Rectal smooth muscle tissue (tissue), 1 donor: ENCODE measurements around the gene TAS2R60.

ENCODE experiments used
- H3K27ac ChIP-seq: one replicate; pipeline ENCODE4 v1.7.0; 2013; ENCODE audit warnings: low read depth, low read length, inconsistent platforms
- H3K27me3 ChIP-seq: one replicate; pipeline ENCODE4 v1.7.0; 2013; ENCODE audit warnings: low read length; ENCODE audit not compliant: control insufficient read depth, insufficient read depth
- H3K36me3 ChIP-seq: one replicate; pipeline ENCODE4 v1.7.0; 2013; ENCODE audit warnings: low read length; ENCODE audit not compliant: control insufficient read depth, insufficient read depth
- H3K4me1 ChIP-seq: one replicate; pipeline ENCODE4 v1.7.0; 2013; ENCODE audit warnings: low read length; ENCODE audit not compliant: control insufficient read depth, insufficient read depth
- H3K4me3 ChIP-seq: one replicate; pipeline ENCODE4 v1.7.0; 2013; ENCODE audit warnings: low read length
- H3K9ac ChIP-seq: one replicate; pipeline ENCODE4 v1.7.0; 2013; ENCODE audit warnings: low read length

Gene TAS2R60

GRCh38 chr7:143443153-143443552 lies at the start of gene TAS2R60:
Gene TAS2R60 (plus strand): TSS chr7:143443453. CDS start chr7:143443453, 0 bp downstream.
- no peak within 1 kb of the TSS for H3K9ac ChIP-seq
- H3K4me3 ChIP-seq = no peak within 1 kb of the TSS
- no peaks in the 10 kb centered on the region for H3K36me3 ChIP-seq
- H3K27me3 ChIP-seq = no peaks in the 10 kb centered on the region
- H3K4me1 ChIP-seq = no peaks in the 10 kb centered on the region
- no peak within 1 kb of the TSS for H3K27ac ChIP-seq

- Histone ChIP-seq H3K27ac (no peak overlapping the region), H3K4me1 (peaks cover 18% of the 10 kb centered on the region), H3K9ac (no peak overlapping the region), H3K27me3 (no peaks in the 10 kb centered on the region), H3K4me3 (no peak overlapping the region), H3K36me3 (peaks cover 16% of the 10 kb centered on the region)
Measured at GRCh38 chr7:143394068-143394467, 49.2 kb upstream of the TAS2R60 start.

GRCh38 chr7:143394777-143395176 lies 48.5 kb upstream of the TAS2R60 start:
- no peak overlapping the region for H3K4me3 ChIP-seq
- no peak overlapping the region for H3K9ac ChIP-seq
- H3K27ac ChIP-seq = no peak overlapping the region
- H3K27me3 ChIP-seq = no peaks in the 10 kb centered on the region
- H3K4me1 ChIP-seq = peaks cover 18% of the 10 kb centered on the region
- peaks cover 9% of the 10 kb centered on the region for H3K36me3 ChIP-seq

- peaks cover 17% of the 10 kb centered on the region for H3K4me1 ChIP-seq
Measured at GRCh38 chr7:143395187-143396149, 47.8 kb upstream of the TAS2R60 start.

GRCh38 chr7:143396182-143396581 lies 47.1 kb upstream of the TAS2R60 start:
- H3K27me3 ChIP-seq = no peaks in the 10 kb centered on the region
- no peak overlapping the region for H3K27ac ChIP-seq
- H3K9ac ChIP-seq = no peak overlapping the region
- H3K4me3 ChIP-seq = no peak overlapping the region
- peaks cover 10% of the 10 kb centered on the region for H3K4me1 ChIP-seq
- peaks cover 5% of the 10 kb centered on the region for H3K36me3 ChIP-seq

More at GRCh38 chr7:143395187-143396149, 47.8 kb upstream of the TAS2R60 start:
- Histone ChIP-seq H3K9ac (no peak overlapping the region), H3K27me3 (no peaks in the 10 kb centered on the region), H3K36me3 (peaks cover 5% of the 10 kb centered on the region), H3K27ac (no peak overlapping the region), H3K4me3 (no peak overlapping the region)

GRCh38 chr7:143396625-143397556 lies 46.4 kb upstream of the TAS2R60 start:
- Histone ChIP-seq H3K27ac (no peak overlapping the region), H3K4me3 (no peak overlapping the region), H3K36me3 (no peaks in the 10 kb centered on the region), H3K27me3 (no peaks in the 10 kb centered on the region), H3K4me1 (peaks cover 3% of the 10 kb centered on the region), H3K9ac (no peak overlapping the region)

GRCh38 chr7:143397710-143398530 lies 45.3 kb upstream of the TAS2R60 start:
- no peak overlapping the region for H3K4me3 ChIP-seq
- no peaks in the 10 kb centered on the region for H3K27me3 ChIP-seq
- no peaks in the 10 kb centered on the region for H3K36me3 ChIP-seq
- H3K9ac ChIP-seq = no peak overlapping the region
- H3K27ac ChIP-seq = no peak overlapping the region
- H3K4me1 ChIP-seq = no peaks in the 10 kb centered on the region

GRCh38 chr7:143398616-143399015 lies 44.6 kb upstream of the TAS2R60 start:
- H3K27ac ChIP-seq = no peak overlapping the region
- no peaks in the 10 kb centered on the region for H3K4me1 ChIP-seq
- no peaks in the 10 kb centered on the region for H3K36me3 ChIP-seq
- H3K4me3 ChIP-seq = no peak overlapping the region
- H3K9ac ChIP-seq = no peak overlapping the region
- no peaks in the 10 kb centered on the region for H3K27me3 ChIP-seq

- Histone ChIP-seq H3K4me1 (no peaks in the 10 kb centered on the region), H3K36me3 (no peaks in the 10 kb centered on the region)
Measured at GRCh38 chr7:143399151-143399550, 44.1 kb upstream of the TAS2R60 start.

GRCh38 chr7:143399642-143400041 lies 43.6 kb upstream of the TAS2R60 start:
- Histone ChIP-seq H3K4me3 (no peak overlapping the region), H3K4me1 (no peaks in the 10 kb centered on the region), H3K36me3 (no peaks in the 10 kb centered on the region), H3K27ac (no peak overlapping the region), H3K9ac (no peak overlapping the region), H3K27me3 (no peaks in the 10 kb centered on the region)

More at GRCh38 chr7:143399151-143399550, 44.1 kb upstream of the TAS2R60 start:
- no peak overlapping the region for H3K9ac ChIP-seq
- no peak overlapping the region for H3K27ac ChIP-seq
- H3K4me3 ChIP-seq = no peak overlapping the region
- no peaks in the 10 kb centered on the region for H3K27me3 ChIP-seq

GRCh38 chr7:143401265-143401664 lies 42.0 kb upstream of the TAS2R60 start:
- no peaks in the 10 kb centered on the region for H3K36me3 ChIP-seq
- H3K4me1 ChIP-seq = no peaks in the 10 kb centered on the region
- no peaks in the 10 kb centered on the region for H3K27me3 ChIP-seq
- no peak overlapping the region for H3K9ac ChIP-seq
- no peak overlapping the region for H3K4me3 ChIP-seq
- H3K27ac ChIP-seq = no peak overlapping the region
